ENCODE results near the gene PTGIR.
A peak's percentile ranks its signal among the peaks of the same experiment; 100 is the strongest.

GRCh38 chr19:46639358-46640182, 14.7 kb upstream of the PTGIR start:
- no peak for TF ChIP-seq CTCF (IDR thresholded peaks at IDR 0.05; ENCODE audit: low read depth, low read length)
- TF ChIP-seq POLR2A (IDR thresholded peaks at IDR 0.05; ENCODE audit: extremely low read depth, insufficient read length) = no peak
- TF ChIP-seq MAX (IDR thresholded peaks at IDR 0.05; ENCODE audit: low read depth, low read length) = peak; percentile 47

Measured in NB4 (cell line).